ENCODE measurements around the gene PDGFD. TPM values are rescaled to one million over a fixed set of nuclear protein-coding genes. Genes with fewer than 3 reads are reported as not detected.

Gene PDGFD
- total RNA-seq, 1 donor: 6.9 TPM

GRCh38 chr11:103903621-103904323, 260.2 kb downstream of the PDGFD start:
- no peak for DNase-seq (ENCODE audit: low read depth)
- no peak overlapping the region for H3K4me3 ChIP-seq (ENCODE audit: low read depth, low read length)
- TF ChIP-seq, protein P1, sequence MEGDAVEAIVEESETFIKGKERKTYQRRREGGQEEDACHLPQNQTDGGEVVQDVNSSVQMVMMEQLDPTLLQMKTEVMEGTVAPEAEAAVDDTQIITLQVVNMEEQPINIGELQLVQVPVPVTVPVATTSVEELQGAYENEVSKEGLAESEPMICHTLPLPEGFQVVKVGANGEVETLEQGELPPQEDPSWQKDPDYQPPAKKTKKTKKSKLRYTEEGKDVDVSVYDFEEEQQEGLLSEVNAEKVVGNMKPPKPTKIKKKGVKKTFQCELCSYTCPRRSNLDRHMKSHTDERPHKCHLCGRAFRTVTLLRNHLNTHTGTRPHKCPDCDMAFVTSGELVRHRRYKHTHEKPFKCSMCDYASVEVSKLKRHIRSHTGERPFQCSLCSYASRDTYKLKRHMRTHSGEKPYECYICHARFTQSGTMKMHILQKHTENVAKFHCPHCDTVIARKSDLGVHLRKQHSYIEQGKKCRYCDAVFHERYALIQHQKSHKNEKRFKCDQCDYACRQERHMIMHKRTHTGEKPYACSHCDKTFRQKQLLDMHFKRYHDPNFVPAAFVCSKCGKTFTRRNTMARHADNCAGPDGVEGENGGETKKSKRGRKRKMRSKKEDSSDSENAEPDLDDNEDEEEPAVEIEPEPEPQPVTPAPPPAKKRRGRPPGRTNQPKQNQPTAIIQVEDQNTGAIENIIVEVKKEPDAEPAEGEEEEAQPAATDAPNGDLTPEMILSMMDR (IDR thresholded peaks at IDR 0.05; ENCODE audit: insufficient read depth, low read depth, low read length): no peak

DNA sequence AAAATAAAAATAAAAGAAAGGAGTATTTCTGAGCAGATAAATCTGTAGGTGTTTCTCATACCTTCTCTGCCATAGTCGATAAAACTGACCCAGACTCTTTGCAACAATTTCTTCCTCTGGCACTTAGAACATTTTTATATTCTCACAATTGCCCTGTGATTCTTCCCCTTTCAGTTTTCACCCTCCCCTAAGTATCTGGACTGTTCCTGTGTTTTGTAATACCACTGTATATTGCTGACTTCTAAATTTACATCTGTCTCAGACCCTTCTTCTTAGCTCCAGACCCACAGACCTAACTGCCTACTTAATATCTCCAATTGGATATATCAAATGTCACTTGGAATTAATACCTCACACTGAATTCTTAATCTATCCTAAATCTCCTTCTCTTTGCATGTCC, 261.0 kb downstream of the PDGFD start:
- TF ChIP-seq, protein P1 (IDR thresholded peaks at IDR 0.05; ENCODE audit: insufficient read depth, low read depth, low read length): no peak
- no peak for DNase-seq (ENCODE audit: low read depth)
- H3K4me3 ChIP-seq (ENCODE audit: low read depth, low read length): no peak overlapping the region

GRCh38 chr11:103901656-103902055, 262.3 kb downstream of the PDGFD start:
- DNase-seq (ENCODE audit: low read depth): no peak
- no peak overlapping the region for H3K4me3 ChIP-seq (ENCODE audit: low read depth, low read length)
- TF ChIP-seq, protein P1 (IDR thresholded peaks at IDR 0.05; ENCODE audit: insufficient read depth, low read depth, low read length): no peak

DNA sequence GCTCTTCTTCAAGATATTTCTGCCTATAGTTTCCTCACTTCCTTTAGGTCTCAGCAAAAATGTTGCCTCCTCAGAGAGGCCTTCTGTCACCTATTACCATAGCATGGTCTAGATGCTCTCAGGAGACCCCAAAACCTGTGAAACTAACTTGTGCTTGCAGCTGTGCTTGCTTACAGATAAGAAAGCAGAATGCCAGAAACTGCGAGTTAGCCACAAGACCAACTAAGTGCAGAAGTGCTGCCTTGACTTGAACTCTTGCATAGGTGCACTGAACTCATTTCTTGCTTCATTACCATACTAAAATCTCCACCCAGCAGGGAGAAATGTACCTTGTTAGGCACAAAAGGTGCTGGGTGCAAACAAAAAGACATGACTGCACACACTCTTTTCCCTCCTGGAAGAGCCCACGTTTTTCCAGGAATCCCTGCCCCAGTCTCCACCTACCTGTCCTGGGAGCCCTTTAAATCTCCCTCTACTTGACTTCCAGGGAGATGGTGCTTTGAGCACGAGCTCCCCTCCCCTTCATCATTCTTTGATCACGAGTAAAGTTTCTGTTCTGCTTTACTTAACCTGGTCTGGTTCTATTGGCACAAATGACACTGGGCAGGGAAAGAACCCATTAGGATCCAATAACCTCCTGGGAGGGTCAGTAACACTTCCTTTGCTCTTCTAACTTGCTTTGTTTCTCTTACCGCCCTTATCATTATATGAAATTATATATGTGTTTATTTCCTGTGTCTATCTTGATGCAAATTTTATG, 265.2 kb downstream of the PDGFD start:
- no peak overlapping the region for H3K4me3 ChIP-seq (ENCODE audit: low read depth, low read length)
- TF ChIP-seq, protein P1 (IDR thresholded peaks at IDR 0.05; ENCODE audit: insufficient read depth, low read depth, low read length): no peak
- DNase-seq (ENCODE audit: low read depth): no peak

DNA sequence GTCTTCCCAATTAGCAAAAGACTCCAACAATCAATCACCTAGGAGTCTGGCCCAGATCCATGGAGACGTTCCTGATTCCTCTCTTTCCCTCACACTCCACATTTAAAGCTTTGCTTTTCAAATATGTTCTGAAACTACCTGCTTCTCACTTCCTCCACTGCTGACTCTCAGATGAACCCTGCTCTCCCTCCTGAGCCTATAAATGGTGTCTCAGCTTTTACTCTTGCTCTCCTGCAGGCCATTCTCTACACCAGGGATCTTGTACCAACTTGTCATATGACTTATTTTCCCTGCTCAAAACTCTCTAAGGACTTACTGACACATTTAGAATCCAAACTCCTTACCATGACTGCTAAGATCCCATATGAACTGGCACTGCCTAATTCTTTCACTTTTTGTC, 265.9 kb downstream of the PDGFD start:
- H3K4me3 ChIP-seq (ENCODE audit: low read depth, low read length): no peak overlapping the region
- TF ChIP-seq, protein P1 (IDR thresholded peaks at IDR 0.05; ENCODE audit: insufficient read depth, low read depth, low read length): no peak
- DNase-seq (ENCODE audit: low read depth): no peak

- H3K4me3 ChIP-seq (ENCODE audit: low read depth, low read length): no peak overlapping the region
- TF ChIP-seq, protein P1 (IDR thresholded peaks at IDR 0.05; ENCODE audit: insufficient read depth, low read depth, low read length): no peak
- DNase-seq (ENCODE audit: low read depth): peak; percentile 6
Measured at GRCh38 chr11:103897160-103897936, 266.6 kb downstream of the PDGFD start.
